CD4-positive, alpha-beta memory T cell (primary cell): ENCODE measurements around the gene FDXR. TPM values are rescaled to one million over a fixed set of nuclear protein-coding genes. Genes with fewer than 3 reads are reported as not detected.
A peak's percentile ranks its signal among the peaks of the same experiment; 100 is the strongest.

ENCODE experiments used
- CTCF ChIA-PET: fragments of 350-600 bp; sonication (Branson Sonifier 250); formaldehyde crosslinking; loops from one replicate; lab custom pipeline; 2021; ENCODE audit warnings: inconsistent platforms; ENCODE audit not compliant: partially characterized antibody; lab: Charles Lee
- POLR2A ChIA-PET: fragments of 350-600 bp; sonication (Branson Sonifier 250); formaldehyde crosslinking; loops from one replicate; lab custom pipeline; 2021; ENCODE audit not compliant: partially characterized antibody; lab: Charles Lee
- DNase-seq, 5 donors: peaks; one replicate each; pipeline versions ENCODE4 v3.0.0 to v3.0.0-alpha.2; 2020 to 2022; ENCODE audit warnings: mixed read lengths in 1 of 5
- H3K27ac ChIP-seq: one replicate; pipeline ENCODE4 v1.7.0; 2013; ENCODE audit warnings: low read depth, low read length
- H3K27me3 ChIP-seq: 2 replicates; pipeline ENCODE4 v1.7.0; 2013; ENCODE audit warnings: mild to moderate bottlenecking, low read length, moderate library complexity; ENCODE audit not compliant: insufficient read depth
- H3K36me3 ChIP-seq: 2 replicates; pipeline ENCODE4 v1.7.0; 2013; ENCODE audit warnings: mild to moderate bottlenecking, low read length, moderate library complexity; ENCODE audit not compliant: insufficient read depth
- H3K4me1 ChIP-seq: 2 replicates; pipeline ENCODE4 v1.7.0; 2013; ENCODE audit warnings: mild to moderate bottlenecking, low read length, moderate library complexity; ENCODE audit not compliant: insufficient read depth
- H3K4me3 ChIP-seq, 2 donors: one replicate each; pipeline ENCODE4 v1.7.0; 2013; ENCODE audit warnings: low read length in 2 of 2, mild to moderate bottlenecking in 1 of 2
- H3K9me3 ChIP-seq, 2 donors: one replicate each; pipeline ENCODE4 v1.7.0; 2013; ENCODE audit warnings: low read length in 2 of 2, control low read depth in 1 of 2; ENCODE audit not compliant: control insufficient read depth in 1 of 2
- H3K27ac Mint-ChIP-seq, 7 donors: one replicate each; pipeline ENCODE4 v1.8.0; 2020 to 2021; ENCODE audit warnings: mixed read lengths in 7 of 7, mild to moderate bottlenecking in 6 of 7, inconsistent platforms in 3 of 7, moderate library complexity in 3 of 7
- H3K27me3 Mint-ChIP-seq, 2 donors: one replicate each; pipeline ENCODE4 v1.8.0; 2020 to 2021; ENCODE audit warnings: mixed read lengths in 2 of 2
- H3K36me3 Mint-ChIP-seq, 2 donors: one replicate each; pipeline ENCODE4 v1.8.0; 2020 to 2021; ENCODE audit warnings: mixed read lengths in 2 of 2, inconsistent platforms in 1 of 2, mild to moderate bottlenecking in 1 of 2
- H3K4me1 Mint-ChIP-seq, 4 donors: one replicate each; pipeline ENCODE4 v1.8.0; 2020 to 2021; ENCODE audit warnings: mixed read lengths in 4 of 4, mild to moderate bottlenecking in 1 of 4
- H3K4me3 Mint-ChIP-seq, 8 donors: one replicate each; pipeline ENCODE4 v1.8.0; 2020 to 2021; ENCODE audit warnings: mixed read lengths in 8 of 8, mild to moderate bottlenecking in 7 of 8, moderate library complexity in 6 of 8, inconsistent platforms in 3 of 8
- H3K9me3 Mint-ChIP-seq, 8 donors: one replicate each; pipeline ENCODE4 v1.8.0; 2020 to 2021; ENCODE audit warnings: mixed read lengths in 8 of 8, mild to moderate bottlenecking in 5 of 8, inconsistent platforms in 3 of 8, moderate library complexity in 1 of 8
- intact Hi-C: fragments of 100-400 bp; cut with micrococcal nuclease; formaldehyde crosslinking; loops from one replicate; pipeline ENCODE4 v1.15.1; 2023
- polyA plus RNA-seq, 2 donors: library from polyadenylated mRNA; unstranded; fragments of 300-500 nt; fragmentation: Illumina TruSeq; gene quantifications; one replicate each; pipeline ENCODE4 v1.2.3, GENCODE V29; 2021
- total RNA-seq, 2 experiments: library from RNA; stranded (reverse); gene quantifications; one replicate each; pipeline ENCODE4 v1.2.3, GENCODE V29; 2021

The FDXR gene
- total and polyA plus RNA-seq, 4 experiments from 2014 or later: 2.7 to 21.8 (median 10.6) TPM

- no peak overlapping the region for H3K4me3 Mint-ChIP-seq
- no peaks in the 10 kb centered on the region for H3K4me1 ChIP-seq
- peaks cover 5 to 7% of the 10 kb centered on the region in 2 donors for H3K36me3 Mint-ChIP-seq
- CTCF ChIA-PET: interaction anchor here (1.0 to 1.5 kb wide), 4 partner anchors 21 to 186 kb away, joined by 3 to 6 read pairs (median 4); no protein-coding TSS in a partner anchor
- no peaks in the 10 kb centered on the region for H3K36me3 ChIP-seq
- H3K27me3 Mint-ChIP-seq: peaks cover 5% of the 10 kb centered on the region in 2 donors
- intact Hi-C loops: no loop called here
- no peaks in the 10 kb centered on the region for H3K9me3 ChIP-seq
- H3K4me3 ChIP-seq: no peak overlapping the region
- H3K4me1 Mint-ChIP-seq: peaks cover 7 to 25% (median 12%) of the 10 kb centered on the region in 4 donors
- no peak overlapping the region for H3K27ac ChIP-seq
- no peak overlapping the region for H3K27ac Mint-ChIP-seq
- no peaks in the 10 kb centered on the region for H3K27me3 ChIP-seq
- no peak for DNase-seq
- POLR2A ChIA-PET: interaction anchor here (0.8 kb wide), 1 partner anchor 30 kb away, joined by 3 read pairs; the partner anchor contains the start of gene FDXR
- peaks cover 0 to 1% (median 0%) of the 10 kb centered on the region in 8 donors for H3K9me3 Mint-ChIP-seq
Observed at GRCh38 chr17:74843352-74843627, 29.5 kb downstream of the FDXR start.

DNA sequence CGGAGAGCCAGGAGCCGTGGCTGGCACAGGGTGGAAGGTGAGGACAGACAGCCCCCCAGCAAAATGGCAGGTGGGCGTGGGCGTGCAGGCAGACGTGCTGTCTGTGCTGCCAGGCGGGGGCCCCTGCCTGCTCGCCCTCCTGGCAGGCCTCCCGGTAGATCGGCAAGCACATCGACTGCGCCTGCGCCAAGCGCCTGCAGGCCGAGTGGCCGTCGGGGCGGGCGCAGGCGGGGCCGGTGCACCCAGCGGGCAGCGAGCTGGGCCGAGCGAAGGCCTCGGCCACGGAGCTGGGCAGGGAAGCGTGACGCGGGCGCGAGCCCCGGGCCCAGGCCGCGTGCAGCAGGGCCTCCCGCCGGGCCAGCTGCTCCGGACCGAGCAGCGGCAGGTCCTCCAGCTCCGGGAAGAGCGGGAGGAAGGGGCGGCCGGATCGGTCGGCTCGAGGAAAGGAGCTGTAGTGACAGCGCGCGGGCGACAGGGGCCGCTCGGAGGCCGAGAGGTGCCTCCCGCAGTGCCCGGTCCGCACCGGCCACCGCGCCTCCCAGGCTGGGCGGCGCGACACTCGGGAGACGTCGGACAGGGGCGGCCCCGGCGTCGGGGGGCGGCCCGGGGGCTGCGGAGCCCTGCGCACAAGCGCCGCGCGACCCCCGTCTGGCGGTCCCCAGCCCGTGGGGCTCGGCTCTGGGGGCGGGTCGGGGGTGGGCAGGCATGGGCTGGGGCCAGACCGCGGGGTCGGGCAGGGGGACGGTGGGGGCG is 30.0 kb downstream of the FDXR start:
- H3K4me3 Mint-ChIP-seq: no peak overlapping the region
- DNase-seq: peak in 1 of 5 donors; percentile 31
- ChIA-PET CTCF (interaction anchor here (1.0 to 1.5 kb wide), 4 partner anchors 21 to 185 kb away, joined by 3 to 6 read pairs (median 4); no protein-coding TSS in a partner anchor), POLR2A (interaction anchor here (0.8 kb wide), 1 partner anchor 30 kb away, joined by 3 read pairs; the partner anchor contains the start of gene FDXR)
- Histone ChIP-seq H3K4me1 (no peaks in the 10 kb centered on the region), H3K9me3 (no peaks in the 10 kb centered on the region), H3K4me3 (no peak overlapping the region), H3K36me3 (no peaks in the 10 kb centered on the region), H3K27me3 (no peaks in the 10 kb centered on the region), H3K27ac (no peak overlapping the region)
- H3K36me3 Mint-ChIP-seq: peaks cover 7 to 9% of the 10 kb centered on the region in 2 donors
- peaks cover 7 to 25% (median 12%) of the 10 kb centered on the region in 4 donors for H3K4me1 Mint-ChIP-seq
- H3K27ac Mint-ChIP-seq: no peak overlapping the region
- peaks cover 5% of the 10 kb centered on the region in 2 donors for H3K27me3 Mint-ChIP-seq
- intact Hi-C loops: no loop called here
- peaks cover 0 to 1% (median 0%) of the 10 kb centered on the region in 8 donors for H3K9me3 Mint-ChIP-seq

DNA sequence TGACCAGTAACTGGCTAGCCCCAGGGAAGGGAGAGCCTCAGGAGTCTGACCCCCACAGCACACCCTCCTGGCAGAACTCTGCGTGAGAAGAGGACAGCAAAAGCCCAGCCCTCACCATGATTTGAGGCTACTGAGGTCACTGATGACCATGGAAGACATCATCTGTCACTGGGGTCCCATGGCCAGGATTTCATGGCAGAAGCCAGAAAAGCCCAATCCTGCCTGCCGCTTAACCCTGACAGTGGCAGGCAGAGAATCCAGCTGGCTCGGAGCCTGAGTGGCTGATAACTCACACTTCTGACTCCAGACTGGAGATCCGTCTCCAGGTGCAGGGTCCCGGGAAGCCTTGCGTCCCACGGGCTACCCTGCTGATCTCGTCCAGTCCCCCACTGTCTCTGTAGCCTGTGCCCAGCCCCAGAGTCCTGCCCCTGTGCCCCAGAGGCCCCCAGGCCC is 30.6 kb downstream of the FDXR start:
- no peak overlapping the region for H3K27ac Mint-ChIP-seq
- CTCF ChIA-PET: interaction anchor here (1.0 kb wide), 1 partner anchor 54 kb away, joined by 4 read pairs; no protein-coding TSS in a partner anchor

DNA sequence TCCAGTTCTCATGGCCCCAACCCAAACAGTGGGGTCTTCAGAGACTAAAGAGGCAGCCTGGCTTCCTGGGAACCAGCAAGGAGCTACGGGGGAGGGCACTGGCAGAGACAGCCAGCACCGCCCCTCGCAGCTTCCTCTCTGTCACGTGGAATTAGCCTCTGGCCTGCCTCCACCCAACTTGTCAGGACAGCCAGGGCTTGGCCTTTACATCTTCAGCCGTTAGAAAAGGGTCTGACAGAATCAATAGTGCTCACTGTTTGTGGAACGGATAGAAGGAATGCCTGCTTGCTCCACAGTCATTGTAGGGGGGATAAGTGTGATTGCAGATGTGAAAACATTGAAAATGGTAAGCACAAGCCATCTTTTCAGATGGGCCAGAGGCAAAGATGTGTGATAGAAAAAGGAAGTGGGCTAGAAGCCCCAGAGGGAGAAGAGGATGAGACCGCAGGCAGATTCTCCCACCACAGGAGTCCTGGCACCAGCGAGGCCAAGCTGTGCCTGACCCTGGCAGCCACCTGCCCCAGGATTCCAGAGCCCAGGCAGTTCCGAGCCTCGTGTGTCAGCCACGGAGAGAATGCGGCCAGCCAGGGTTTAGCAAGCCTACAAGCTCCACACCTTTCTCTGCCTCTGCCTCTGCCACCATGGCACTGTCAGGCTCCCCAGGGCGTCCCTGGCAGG is 31.7 kb downstream of the FDXR start:
- peaks cover 0 to 1% (median 0%) of the 10 kb centered on the region in 8 donors for H3K9me3 Mint-ChIP-seq
- H3K4me3 ChIP-seq: no peak overlapping the region
- peak overlapping the region in 2 of 8 donors; percentile 27 to 33 for H3K4me3 Mint-ChIP-seq
- H3K27me3 ChIP-seq: no peaks in the 10 kb centered on the region
- CTCF ChIA-PET: no interaction called here
- no peak overlapping the region for H3K27ac ChIP-seq
- no peaks in the 10 kb centered on the region for H3K4me1 ChIP-seq
- intact Hi-C loops: no loop called here
- peak overlapping the region in 1 of 7 donors; percentile 76 for H3K27ac Mint-ChIP-seq
- no peaks in the 10 kb centered on the region for H3K9me3 ChIP-seq
- POLR2A ChIA-PET: no interaction called here
- H3K36me3 Mint-ChIP-seq: peaks cover 15 to 21% of the 10 kb centered on the region in 2 donors
- peaks cover 7 to 25% (median 12%) of the 10 kb centered on the region in 4 donors for H3K4me1 Mint-ChIP-seq
- peaks cover 5% of the 10 kb centered on the region in 2 donors for H3K27me3 Mint-ChIP-seq
- DNase-seq: peak in 1 of 5 donors; percentile 17
- H3K36me3 ChIP-seq: peaks cover 3% of the 10 kb centered on the region

More for the DNA sequence above, 30.6 kb downstream of the FDXR start:
- no peak overlapping the region for H3K4me3 ChIP-seq
- no peaks in the 10 kb centered on the region for H3K27me3 ChIP-seq
- H3K4me1 ChIP-seq: no peaks in the 10 kb centered on the region
- no peaks in the 10 kb centered on the region for H3K9me3 ChIP-seq
- Mint-ChIP-seq H3K4me3 (peak overlapping the region in 3 of 8 donors; percentile 20 to 35 (median 23)), H3K36me3 (peaks cover 7 to 10% of the 10 kb centered on the region in 2 donors), H3K4me1 (peaks cover 7 to 25% (median 12%) of the 10 kb centered on the region in 4 donors), H3K27me3 (peaks cover 5% of the 10 kb centered on the region in 2 donors), H3K9me3 (peaks cover 0 to 1% (median 0%) of the 10 kb centered on the region in 8 donors)
- DNase-seq: no peak
- no peaks in the 10 kb centered on the region for H3K36me3 ChIP-seq
- H3K27ac ChIP-seq: no peak overlapping the region
- POLR2A ChIA-PET: no interaction called here
- intact Hi-C loops: no loop called here

- Mint-ChIP-seq H3K4me3 (no peak overlapping the region), H3K27me3 (peaks cover 5% of the 10 kb centered on the region in 2 donors), H3K36me3 (peaks cover 24 to 29% of the 10 kb centered on the region in 2 donors), H3K27ac (no peak overlapping the region), H3K9me3 (peaks cover 0 to 1% (median 0%) of the 10 kb centered on the region in 8 donors), H3K4me1 (peaks cover 7 to 25% (median 12%) of the 10 kb centered on the region in 4 donors)
- peak in 1 of 5 donors; percentile 13 for DNase-seq
- no peak overlapping the region for H3K4me3 ChIP-seq
- POLR2A ChIA-PET: no interaction called here
- H3K27ac ChIP-seq: no peak overlapping the region
- no peaks in the 10 kb centered on the region for H3K4me1 ChIP-seq
- no peaks in the 10 kb centered on the region for H3K27me3 ChIP-seq
- intact Hi-C loops: no loop called here
- peaks cover 9% of the 10 kb centered on the region for H3K36me3 ChIP-seq
- CTCF ChIA-PET: interaction anchor here (1.2 kb wide), 1 partner anchor 23 kb away, joined by 3 read pairs; no protein-coding TSS in a partner anchor
- no peaks in the 10 kb centered on the region for H3K9me3 ChIP-seq
Observed at GRCh38 chr17:74839990-74840852, 32.6 kb downstream of the FDXR start.

DNA sequence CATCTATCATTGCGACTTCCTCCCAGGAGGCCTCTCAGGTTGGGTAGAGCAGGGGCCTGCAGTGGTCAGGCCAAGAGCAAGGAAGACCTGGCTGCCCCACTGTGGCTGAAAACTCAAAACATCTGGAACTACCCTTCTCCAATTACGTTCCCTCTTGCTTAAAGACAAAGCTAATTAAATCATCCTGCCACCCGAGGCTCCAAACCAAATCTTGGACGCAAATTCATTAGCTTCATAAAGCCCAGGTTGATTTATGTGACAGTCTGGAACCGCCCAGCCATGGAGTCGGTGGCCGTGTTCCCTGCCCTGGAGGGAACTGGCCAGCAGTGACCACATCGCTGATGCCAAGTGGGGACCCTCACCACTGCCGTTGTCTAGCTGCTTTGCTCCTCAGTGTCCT is 34.5 kb downstream of the FDXR start:
- Histone ChIP-seq H3K4me1 (no peaks in the 10 kb centered on the region), H3K36me3 (peaks cover 9% of the 10 kb centered on the region), H3K4me3 (no peak overlapping the region), H3K27me3 (no peaks in the 10 kb centered on the region), H3K27ac (no peak overlapping the region), H3K9me3 (no peaks in the 10 kb centered on the region)
- H3K27ac Mint-ChIP-seq: no peak overlapping the region
- peaks cover 0 to 1% (median 0%) of the 10 kb centered on the region in 8 donors for H3K9me3 Mint-ChIP-seq
- intact Hi-C loops: no loop called here
- peaks cover 5% of the 10 kb centered on the region in 2 donors for H3K27me3 Mint-ChIP-seq
- DNase-seq: no peak
- peaks cover 32 to 33% of the 10 kb centered on the region in 2 donors for H3K36me3 Mint-ChIP-seq
- ChIA-PET POLR2A (no interaction called here), CTCF (interaction anchor here (1.1 kb wide), 1 partner anchor 47 kb away, joined by 3 read pairs; no protein-coding TSS in a partner anchor)
- peaks cover 7 to 25% (median 12%) of the 10 kb centered on the region in 4 donors for H3K4me1 Mint-ChIP-seq
- H3K4me3 Mint-ChIP-seq: no peak overlapping the region
